ENCODE data around the gene APBB3.
A peak's percentile ranks its signal among the peaks of the same experiment; 100 is the strongest.

APBB3 gene

GRCh38 chr5:140571105-140571504, 6.7 kb upstream of the APBB3 start:
- no peaks in the 10 kb centered on the region for H3K36me3 ChIP-seq (ENCODE audit: control insufficient read depth, insufficient read depth, low read length)
- no peaks in the 10 kb centered on the region for H3K27me3 ChIP-seq (ENCODE audit: control insufficient read depth, insufficient read depth, low read length)
- no peak overlapping the region for H3K9ac ChIP-seq (ENCODE audit: low read length)
- H3K4me1 ChIP-seq (ENCODE audit: control insufficient read depth, insufficient read depth, low read length), result peaks cover 5% of the 10 kb centered on the region
- H3K4me3 ChIP-seq (ENCODE audit: low read length), result no peak overlapping the region
- no peaks in the 10 kb centered on the region for H3K9me3 ChIP-seq (ENCODE audit: control insufficient read depth, low read length)

GRCh38 chr5:140570488-140570887, 6.1 kb upstream of the APBB3 start:
- Histone ChIP-seq H3K9me3 (ENCODE audit: control insufficient read depth, low read length) (no peaks in the 10 kb centered on the region), H3K27me3 (ENCODE audit: control insufficient read depth, insufficient read depth, low read length) (no peaks in the 10 kb centered on the region), H3K4me3 (ENCODE audit: low read length) (no peak overlapping the region), H3K9ac (ENCODE audit: low read length) (no peak overlapping the region), H3K36me3 (ENCODE audit: control insufficient read depth, insufficient read depth, low read length) (no peaks in the 10 kb centered on the region), H3K4me1 (ENCODE audit: control insufficient read depth, insufficient read depth, low read length) (peaks cover 10% of the 10 kb centered on the region)

GRCh38 chr5:140570058-140570457, 5.7 kb upstream of the APBB3 start:
- Histone ChIP-seq H3K4me1 (ENCODE audit: control insufficient read depth, insufficient read depth, low read length) (peaks cover 14% of the 10 kb centered on the region), H3K9ac (ENCODE audit: low read length) (no peak overlapping the region)

GRCh38 chr5:140569197-140569596, 4.8 kb upstream of the APBB3 start:
- Histone ChIP-seq H3K4me1 (ENCODE audit: control insufficient read depth, insufficient read depth, low read length) (peaks cover 14% of the 10 kb centered on the region), H3K9me3 (ENCODE audit: control insufficient read depth, low read length) (no peaks in the 10 kb centered on the region), H3K27me3 (ENCODE audit: control insufficient read depth, insufficient read depth, low read length) (no peaks in the 10 kb centered on the region), H3K4me3 (ENCODE audit: low read length) (no peak overlapping the region), H3K36me3 (ENCODE audit: control insufficient read depth, insufficient read depth, low read length) (no peaks in the 10 kb centered on the region), H3K9ac (ENCODE audit: low read length) (no peak overlapping the region)

More at GRCh38 chr5:140570058-140570457, 5.7 kb upstream of the APBB3 start:
- H3K27me3 ChIP-seq (ENCODE audit: control insufficient read depth, insufficient read depth, low read length), result no peaks in the 10 kb centered on the region
- H3K36me3 ChIP-seq (ENCODE audit: control insufficient read depth, insufficient read depth, low read length), result no peaks in the 10 kb centered on the region
- H3K9me3 ChIP-seq (ENCODE audit: control insufficient read depth, low read length), result no peaks in the 10 kb centered on the region
- no peak overlapping the region for H3K4me3 ChIP-seq (ENCODE audit: low read length)

DNA sequence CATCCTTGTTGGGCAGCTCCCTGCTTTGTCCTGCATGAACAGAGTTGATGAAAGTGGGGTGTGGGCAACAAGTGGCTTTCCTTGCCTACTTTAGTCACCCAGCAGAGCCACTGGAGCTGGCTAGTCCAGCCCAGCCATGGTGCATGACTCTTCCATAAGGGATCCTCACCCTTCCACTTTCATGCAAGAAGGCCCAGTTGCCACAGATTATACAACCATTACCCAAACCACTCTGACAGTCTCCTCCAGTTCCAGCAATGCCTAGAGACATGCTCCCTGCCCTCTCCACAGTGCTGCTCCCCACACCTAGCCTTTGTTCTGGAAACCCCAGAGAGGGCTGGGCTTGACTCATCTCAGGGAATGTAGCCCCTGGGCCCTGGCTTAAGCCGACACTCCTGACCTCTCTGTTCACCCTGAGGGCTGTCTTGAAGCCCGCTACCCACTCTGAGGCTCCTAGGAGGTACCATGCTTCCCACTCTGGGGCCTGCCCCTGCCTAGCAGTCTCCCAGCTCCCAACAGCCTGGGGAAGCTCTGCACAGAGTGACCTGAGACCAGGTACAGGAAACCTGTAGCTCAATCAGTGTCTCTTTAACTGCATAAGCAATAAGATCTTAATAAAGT, 4.2 kb upstream of the APBB3 start:
- no peaks in the 10 kb centered on the region for H3K36me3 ChIP-seq (ENCODE audit: control insufficient read depth, insufficient read depth, low read length)
- no peak overlapping the region for H3K9ac ChIP-seq (ENCODE audit: low read length)
- peaks cover 18% of the 10 kb centered on the region for H3K4me1 ChIP-seq (ENCODE audit: control insufficient read depth, insufficient read depth, low read length)

GRCh38 chr5:140567871-140568270, 3.5 kb upstream of the APBB3 start:
- H3K4me3 ChIP-seq (ENCODE audit: low read length), result no peak overlapping the region
- H3K4me1 ChIP-seq (ENCODE audit: control insufficient read depth, insufficient read depth, low read length), result peaks cover 21% of the 10 kb centered on the region
- no peaks in the 10 kb centered on the region for H3K9me3 ChIP-seq (ENCODE audit: control insufficient read depth, low read length)
- no peak overlapping the region for H3K9ac ChIP-seq (ENCODE audit: low read length)
- H3K36me3 ChIP-seq (ENCODE audit: control insufficient read depth, insufficient read depth, low read length), result no peaks in the 10 kb centered on the region
- no peaks in the 10 kb centered on the region for H3K27me3 ChIP-seq (ENCODE audit: control insufficient read depth, insufficient read depth, low read length)

More for the DNA sequence above, 4.2 kb upstream of the APBB3 start:
- Histone ChIP-seq H3K27me3 (ENCODE audit: control insufficient read depth, insufficient read depth, low read length) (no peaks in the 10 kb centered on the region), H3K4me3 (ENCODE audit: low read length) (no peak overlapping the region), H3K9me3 (ENCODE audit: control insufficient read depth, low read length) (no peaks in the 10 kb centered on the region)

- Histone ChIP-seq H3K4me1 (ENCODE audit: control insufficient read depth, insufficient read depth, low read length) (peaks cover 21% of the 10 kb centered on the region), H3K4me3 (ENCODE audit: low read length) (no peak overlapping the region), H3K9me3 (ENCODE audit: control insufficient read depth, low read length) (no peaks in the 10 kb centered on the region)
These were observed 2.9 kb upstream of the APBB3 start for GRCh38 chr5:140567136-140567818.

DNA sequence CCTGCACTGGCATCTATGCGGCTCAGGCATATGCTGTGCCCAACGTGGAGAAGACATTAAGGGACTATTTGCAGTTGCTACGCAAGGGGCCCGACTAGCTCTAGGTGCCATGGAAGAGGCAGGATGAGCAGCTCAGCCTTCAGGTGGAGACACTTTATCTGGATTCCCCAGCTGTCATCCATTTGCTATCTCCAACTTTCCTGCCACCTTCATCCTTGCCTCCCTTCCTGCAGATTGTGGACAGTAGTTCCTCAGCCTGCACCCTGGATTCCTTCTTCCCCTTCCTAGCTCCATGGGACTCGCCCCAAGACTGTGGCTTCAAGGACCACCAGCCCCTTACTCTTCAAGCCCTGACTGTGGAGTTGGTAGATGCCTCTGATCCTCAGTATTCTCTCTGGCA, 2.3 kb upstream of the APBB3 start:
- H3K4me3 ChIP-seq (ENCODE audit: low read length), result no peak overlapping the region
- H3K36me3 ChIP-seq (ENCODE audit: control insufficient read depth, insufficient read depth, low read length), result no peaks in the 10 kb centered on the region
- H3K9ac ChIP-seq (ENCODE audit: low read length), result no peak overlapping the region
- peaks cover 21% of the 10 kb centered on the region for H3K4me1 ChIP-seq (ENCODE audit: control insufficient read depth, insufficient read depth, low read length)
- no peaks in the 10 kb centered on the region for H3K27me3 ChIP-seq (ENCODE audit: control insufficient read depth, insufficient read depth, low read length)
- H3K9me3 ChIP-seq (ENCODE audit: control insufficient read depth, low read length), result no peaks in the 10 kb centered on the region

More at GRCh38 chr5:140567136-140567818, 2.9 kb upstream of the APBB3 start:
- H3K36me3 ChIP-seq (ENCODE audit: control insufficient read depth, insufficient read depth, low read length), result no peaks in the 10 kb centered on the region
- no peak overlapping the region for H3K9ac ChIP-seq (ENCODE audit: low read length)
- no peaks in the 10 kb centered on the region for H3K27me3 ChIP-seq (ENCODE audit: control insufficient read depth, insufficient read depth, low read length)

DNA sequence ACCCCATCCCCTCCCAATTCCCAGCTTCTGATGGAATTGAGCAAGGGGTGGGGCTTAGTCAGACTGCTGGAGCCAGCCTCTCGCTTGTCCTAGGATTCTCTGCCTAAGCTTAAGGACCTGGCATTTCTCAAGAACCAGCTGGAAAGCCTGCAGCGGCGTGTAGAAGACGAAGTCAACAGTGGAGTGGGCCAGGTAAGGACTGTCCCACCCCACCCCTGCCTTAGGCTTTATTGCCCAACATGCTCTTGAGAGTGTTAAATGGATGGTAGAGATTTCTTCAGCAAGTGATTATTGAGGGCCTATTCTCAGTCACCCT, 1.3 kb upstream of the APBB3 start:
- no peaks in the 10 kb centered on the region for H3K27me3 ChIP-seq (ENCODE audit: control insufficient read depth, insufficient read depth, low read length)
- no peaks in the 10 kb centered on the region for H3K9me3 ChIP-seq (ENCODE audit: control insufficient read depth, low read length)
- H3K4me1 ChIP-seq (ENCODE audit: control insufficient read depth, insufficient read depth, low read length), result peaks cover 21% of the 10 kb centered on the region
- peak overlapping the region; percentile 69 for H3K9ac ChIP-seq (ENCODE audit: low read length)
- H3K36me3 ChIP-seq (ENCODE audit: control insufficient read depth, insufficient read depth, low read length), result no peaks in the 10 kb centered on the region
- H3K4me3 ChIP-seq (ENCODE audit: low read length), result peak overlapping the region; percentile 28

DNA sequence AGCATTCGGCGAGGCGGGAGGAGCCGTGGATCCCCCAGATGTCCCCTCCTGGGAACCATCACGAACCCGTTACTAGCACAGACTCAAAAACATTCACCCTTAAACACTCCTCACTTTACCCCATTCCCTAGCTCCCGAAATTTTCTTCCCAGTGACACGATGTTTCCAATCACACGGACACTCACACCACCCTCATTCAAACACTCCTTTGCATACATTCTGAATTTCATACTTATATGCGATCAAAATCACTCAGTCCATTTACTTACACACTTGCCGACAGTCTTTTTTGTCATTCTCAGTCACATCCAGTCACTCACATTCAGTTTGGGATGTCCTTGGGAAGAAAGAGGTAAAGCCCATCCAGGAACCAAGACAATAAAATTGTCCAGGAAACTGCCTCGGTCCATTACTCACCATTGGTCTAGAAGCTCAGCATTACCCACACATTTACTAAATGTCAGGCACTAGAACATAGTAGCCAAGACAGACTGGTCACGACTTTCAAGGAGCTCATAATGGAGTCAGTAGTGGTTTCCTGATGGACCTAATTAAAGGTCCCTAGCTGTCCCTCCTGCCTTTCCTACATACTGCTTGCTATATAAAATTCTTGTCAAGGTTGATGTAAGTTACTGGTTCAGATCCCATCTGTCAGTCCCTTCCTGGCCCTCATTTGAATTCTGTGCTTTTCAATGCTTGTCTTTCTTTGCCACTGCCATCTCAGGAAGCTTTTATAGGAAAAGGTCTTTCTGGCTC, 804 bp upstream of the APBB3 start:
- Histone ChIP-seq H3K9me3 (ENCODE audit: control insufficient read depth, low read length) (no peaks in the 10 kb centered on the region), H3K36me3 (ENCODE audit: control insufficient read depth, insufficient read depth, low read length) (no peaks in the 10 kb centered on the region), H3K27me3 (ENCODE audit: control insufficient read depth, insufficient read depth, low read length) (no peaks in the 10 kb centered on the region), H3K9ac (ENCODE audit: low read length) (peak overlapping the region; percentile 69), H3K4me3 (ENCODE audit: low read length) (peak overlapping the region; percentile 28), H3K4me1 (ENCODE audit: control insufficient read depth, insufficient read depth, low read length) (peaks cover 21% of the 10 kb centered on the region)

GRCh38 chr5:140563596-140563995, 802 bp downstream of the APBB3 start:
- H3K9me3 ChIP-seq (ENCODE audit: control insufficient read depth, low read length), result no peaks in the 10 kb centered on the region
- H3K36me3 ChIP-seq (ENCODE audit: control insufficient read depth, insufficient read depth, low read length), result no peaks in the 10 kb centered on the region
- peak overlapping the region; percentile 28 for H3K4me3 ChIP-seq (ENCODE audit: low read length)
- peaks cover 17% of the 10 kb centered on the region for H3K4me1 ChIP-seq (ENCODE audit: control insufficient read depth, insufficient read depth, low read length)
- no peaks in the 10 kb centered on the region for H3K27me3 ChIP-seq (ENCODE audit: control insufficient read depth, insufficient read depth, low read length)
- H3K9ac ChIP-seq (ENCODE audit: low read length), result peak overlapping the region; percentile 69

Data from mucosa of stomach (tissue), 1 donor.